HepG2 (cell line): ENCODE measurements around the gene KLHL40. TPM values are rescaled to one million over a fixed set of nuclear protein-coding genes. Genes with fewer than 3 reads are reported as not detected.
A peak's percentile ranks its signal among the peaks of the same experiment; 100 is the strongest.

Experiments used
- ARID5B ChIP-seq: IDR thresholded peaks from 2 replicates; pipeline ENCODE4 v1.4.0; 2020; ENCODE audit warnings: mild to moderate bottlenecking, missing genetic modification reagents
- GATAD2A ChIP-seq: IDR thresholded peaks from 2 replicates; pipeline ENCODE4 v1.6.1; 2016
- GFI1 ChIP-seq: sonication (generic); formaldehyde crosslinking; IDR thresholded peaks from 2 replicates; pipeline ENCODE4 v1.5.0; 2020; ENCODE audit warnings: missing genetic modification reagents, mild to moderate bottlenecking, borderline replicate concordance
- HOXA7 ChIP-seq: sonication (generic); formaldehyde crosslinking; IDR thresholded peaks from 2 replicates; pipeline ENCODE4 v1.8.1; 2022; ENCODE audit warnings: mild to moderate bottlenecking, missing genetic modification reagents, moderate library complexity
- ISL2 ChIP-seq: sonication (generic); formaldehyde crosslinking; IDR thresholded peaks from 2 replicates; pipeline ENCODE4 v1.5.0; 2020; ENCODE audit warnings: missing genetic modification reagents
- JUNB ChIP-seq: sonication (generic); formaldehyde crosslinking; IDR thresholded peaks from 2 replicates; pipeline ENCODE4 v1.8.0; 2022; ENCODE audit warnings: missing genetic modification reagents, mild to moderate bottlenecking, borderline replicate concordance
- KAT8 ChIP-seq: IDR thresholded peaks from 2 replicates; pipeline ENCODE4 v1.6.1; 2016; ENCODE audit warnings: missing genetic modification reagents, missing compliant biosample characterization
- KLF12 ChIP-seq: sonication (generic); formaldehyde crosslinking; IDR thresholded peaks from 2 replicates; pipeline ENCODE4 v1.4.0; 2020; ENCODE audit warnings: missing genetic modification reagents, borderline replicate concordance
- NR2F6 ChIP-seq, 2 experiments: IDR thresholded peaks; 2 replicates each; pipeline ENCODE4 v1.6.1; 2016; ENCODE audit warnings: antibody characterized with exemption in 1 of 2, mild to moderate bottlenecking in 1 of 2
- PAX8 ChIP-seq: sonication (generic); formaldehyde crosslinking; IDR thresholded peaks from 2 replicates; pipeline ENCODE4 v1.8.0; 2022; ENCODE audit warnings: mild to moderate bottlenecking, missing genetic modification reagents, borderline replicate concordance
- REL ChIP-seq: sonication (generic); formaldehyde crosslinking; conservative IDR thresholded peaks from 2 replicates; pipeline ENCODE4 v1.8.0; 2022; ENCODE audit warnings: mild to moderate bottlenecking, missing genetic modification reagents, moderate library complexity
- RFXANK ChIP-seq: IDR thresholded peaks from 2 replicates; pipeline ENCODE4 v1.6.1; 2016
- SRF ChIP-seq: IDR thresholded peaks from 2 replicates; pipeline ENCODE4 v1.6.1; 2011; ENCODE audit warnings: mild to moderate bottlenecking, low read depth, low read length, moderate library complexity
- TMF1 ChIP-seq: sonication (generic); formaldehyde crosslinking; IDR thresholded peaks from 2 replicates; pipeline ENCODE4 v1.8.1; 2022; ENCODE audit warnings: low read depth, missing genetic modification reagents
- TP53 ChIP-seq: sonication (generic); formaldehyde crosslinking; conservative IDR thresholded peaks from 2 replicates; pipeline ENCODE4 v1.4.0; 2020; ENCODE audit warnings: missing genetic modification reagents
- ZMYM4 ChIP-seq: sonication (generic); formaldehyde crosslinking; IDR thresholded peaks from 2 replicates; pipeline ENCODE4 v1.8.1; 2023; ENCODE audit warnings: mild to moderate bottlenecking, missing genetic modification reagents
- polyA plus RNA-seq, 8 experiments: library from polyadenylated mRNA; depleted of rRNA in 3 of 8; stranded (reverse) in 7 of 8; unstranded in 1 of 8; fragments of >200 nt; fragmentation: Illumina TruSeq in 4 of 8; extraction: Trizol in 4 of 8; gene quantifications; 2 replicates each; pipeline versions ENCODE4 v1.2.1 to v1.2.3, GENCODE V29; 2011 to 2016; ENCODE audit warnings: low read depth in 4 of 8, missing spikeins in 1 of 8, mixed read lengths in 1 of 8; ENCODE audit not compliant: insufficient read depth in 1 of 8
- total RNA-seq, 5 experiments: library from RNA; depleted of rRNA; stranded (reverse); fragments of >200 nt; fragmentation: Illumina TruSeq; extraction: Trizol; gene quantifications; 2 replicates each; pipeline ENCODE4 v1.2.3, GENCODE V29; 2016; ENCODE audit warnings: low read depth in 1 of 5
- TF ChIP-seq, protein P1 (sequence below): sonication (generic); formaldehyde crosslinking; IDR thresholded peaks from 2 replicates; pipeline ENCODE4 v1.8.1; 2023; ENCODE audit warnings: mild to moderate bottlenecking, missing genetic modification reagents, borderline replicate concordance
- TF ChIP-seq, protein P2 (sequence below), 2 experiments: IDR thresholded peaks; 2 replicates each; pipeline ENCODE4 v1.6.1; 2011 to 2012; ENCODE audit warnings: low read length in 2 of 2, borderline replicate concordance in 1 of 2, low read depth in 1 of 2, mild to moderate bottlenecking in 1 of 2, moderate library complexity in 1 of 2
- TF ChIP-seq, protein P3 (sequence below): sonication (generic); formaldehyde crosslinking; IDR thresholded peaks from 2 replicates; pipeline ENCODE4 v1.9.0; 2021; ENCODE audit warnings: missing genetic modification reagents, borderline replicate concordance

The KLHL40 gene
- total and polyA plus RNA-seq, 2 of the 13 experiments (the other 11 are each of a cell fraction or from before 2014, with no cell fraction given) = not detected

- TF ChIP-seq TP53 (peak; percentile 76; the same call in 1 of the 2 replicates), ARID5B (CRISPR knock-in tag) (peak; percentile 59), KLF12 (CRISPR knock-in tag) (peak; percentile 79), GFI1 (CRISPR knock-in tag) (0 out of 2 replicates have a peak, but pooled peaks have one; percentile 39), SRF (no peak), GATAD2A (CRISPR knock-in tag) (0 out of 2 replicates have a peak, but pooled peaks have one; percentile 34), REL (CRISPR knock-in tag) (0 out of 2 replicates have a peak, but pooled peaks have one; percentile 60), KAT8 (CRISPR knock-in tag) (peak; percentile 70), JUNB (CRISPR knock-in tag) (no peak; the same call in 1 of the 2 replicates), PAX8 (CRISPR knock-in tag) (peak; percentile 49; the same call in 1 of the 2 replicates), HOXA7 (0 out of 2 replicates have a peak, but pooled peaks have one; percentile 9), RFXANK (CRISPR knock-in tag) (peak; percentile 61; the same call in 1 of the 2 replicates), TMF1 (CRISPR knock-in tag) (peak; percentile 81), ISL2 (CRISPR knock-in tag) (peak; percentile 71), NR2F6 (IDR thresholded peaks at IDR 0.05) (no peak), NR2F6 (CRISPR knock-in tag; IDR thresholded peaks at IDR 0.05) (0 out of 2 replicates have a peak, but pooled peaks have one; percentile 55), ZMYM4 (CRISPR knock-in tag) (peak; percentile 64)
- TF ChIP-seq, protein P1, sequence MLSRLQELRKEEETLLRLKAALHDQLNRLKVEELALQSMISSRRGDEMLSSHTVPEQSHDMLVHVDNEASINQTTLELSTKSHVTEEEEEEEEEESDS (CRISPR knock-in tag) = 0 out of 2 replicates have a peak, but pooled peaks have one; percentile 43
- TF ChIP-seq, protein P2, sequence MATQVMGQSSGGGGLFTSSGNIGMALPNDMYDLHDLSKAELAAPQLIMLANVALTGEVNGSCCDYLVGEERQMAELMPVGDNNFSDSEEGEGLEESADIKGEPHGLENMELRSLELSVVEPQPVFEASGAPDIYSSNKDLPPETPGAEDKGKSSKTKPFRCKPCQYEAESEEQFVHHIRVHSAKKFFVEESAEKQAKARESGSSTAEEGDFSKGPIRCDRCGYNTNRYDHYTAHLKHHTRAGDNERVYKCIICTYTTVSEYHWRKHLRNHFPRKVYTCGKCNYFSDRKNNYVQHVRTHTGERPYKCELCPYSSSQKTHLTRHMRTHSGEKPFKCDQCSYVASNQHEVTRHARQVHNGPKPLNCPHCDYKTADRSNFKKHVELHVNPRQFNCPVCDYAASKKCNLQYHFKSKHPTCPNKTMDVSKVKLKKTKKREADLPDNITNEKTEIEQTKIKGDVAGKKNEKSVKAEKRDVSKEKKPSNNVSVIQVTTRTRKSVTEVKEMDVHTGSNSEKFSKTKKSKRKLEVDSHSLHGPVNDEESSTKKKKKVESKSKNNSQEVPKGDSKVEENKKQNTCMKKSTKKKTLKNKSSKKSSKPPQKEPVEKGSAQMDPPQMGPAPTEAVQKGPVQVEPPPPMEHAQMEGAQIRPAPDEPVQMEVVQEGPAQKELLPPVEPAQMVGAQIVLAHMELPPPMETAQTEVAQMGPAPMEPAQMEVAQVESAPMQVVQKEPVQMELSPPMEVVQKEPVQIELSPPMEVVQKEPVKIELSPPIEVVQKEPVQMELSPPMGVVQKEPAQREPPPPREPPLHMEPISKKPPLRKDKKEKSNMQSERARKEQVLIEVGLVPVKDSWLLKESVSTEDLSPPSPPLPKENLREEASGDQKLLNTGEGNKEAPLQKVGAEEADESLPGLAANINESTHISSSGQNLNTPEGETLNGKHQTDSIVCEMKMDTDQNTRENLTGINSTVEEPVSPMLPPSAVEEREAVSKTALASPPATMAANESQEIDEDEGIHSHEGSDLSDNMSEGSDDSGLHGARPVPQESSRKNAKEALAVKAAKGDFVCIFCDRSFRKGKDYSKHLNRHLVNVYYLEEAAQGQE (IDR thresholded peaks at IDR 0.05; ENCODE audit: borderline replicate concordance in 1 of 2, low read depth in 1 of 2, low read length in 2 of 2) = peak in 1 of 2 experiments; percentile 99
- TF ChIP-seq, protein P3, sequence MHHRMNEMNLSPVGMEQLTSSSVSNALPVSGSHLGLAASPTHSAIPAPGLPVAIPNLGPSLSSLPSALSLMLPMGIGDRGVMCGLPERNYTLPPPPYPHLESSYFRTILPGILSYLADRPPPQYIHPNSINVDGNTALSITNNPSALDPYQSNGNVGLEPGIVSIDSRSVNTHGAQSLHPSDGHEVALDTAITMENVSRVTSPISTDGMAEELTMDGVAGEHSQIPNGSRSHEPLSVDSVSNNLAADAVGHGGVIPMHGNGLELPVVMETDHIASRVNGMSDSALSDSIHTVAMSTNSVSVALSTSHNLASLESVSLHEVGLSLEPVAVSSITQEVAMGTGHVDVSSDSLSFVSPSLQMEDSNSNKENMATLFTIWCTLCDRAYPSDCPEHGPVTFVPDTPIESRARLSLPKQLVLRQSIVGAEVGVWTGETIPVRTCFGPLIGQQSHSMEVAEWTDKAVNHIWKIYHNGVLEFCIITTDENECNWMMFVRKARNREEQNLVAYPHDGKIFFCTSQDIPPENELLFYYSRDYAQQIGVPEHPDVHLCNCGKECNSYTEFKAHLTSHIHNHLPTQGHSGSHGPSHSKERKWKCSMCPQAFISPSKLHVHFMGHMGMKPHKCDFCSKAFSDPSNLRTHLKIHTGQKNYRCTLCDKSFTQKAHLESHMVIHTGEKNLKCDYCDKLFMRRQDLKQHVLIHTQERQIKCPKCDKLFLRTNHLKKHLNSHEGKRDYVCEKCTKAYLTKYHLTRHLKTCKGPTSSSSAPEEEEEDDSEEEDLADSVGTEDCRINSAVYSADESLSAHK (CRISPR knock-in tag) = peak; percentile 93; the same call in 1 of the 2 replicates
Observed at GRCh38 chr3:42701371-42702065, 16.2 kb downstream of the KLHL40 start (continued).
